A673 (cell line): Measurements from ENCODE around the gene MRPL51. TPM values are rescaled to one million over a fixed set of nuclear protein-coding genes. Genes with fewer than 3 reads are reported as not detected.

Source experiments
- BruUV-seq: library from RNA; stranded (reverse); fragments of 400-500 nt; replicated peaks from 2 replicates; lab custom pipeline; 2021; lab: Mats Ljungman, UMichigan
- CTCF ChIA-PET: fragments of 300-600 bp; sonication (Branson Sonifier 250); formaldehyde crosslinking; loops from one replicate; lab custom pipeline; 2022; ENCODE audit warnings: antibody characterized with exemption; lab: Charles Lee
- POLR2A ChIA-PET: fragments of 300-600 bp; sonication (Branson Sonifier 250); formaldehyde crosslinking; loops from one replicate; lab custom pipeline; 2022; ENCODE audit warnings: antibody characterized with exemption; ENCODE audit not compliant: low non-redundant PET; lab: Charles Lee
- DNase-seq: peaks from one replicate; pipeline ENCODE4 v3.0.0-alpha.2; 2015; ENCODE audit warnings: low spot score
- H3K27ac ChIP-seq: fragments of 200-600 bp; sonication (generic); 2 replicates; pipeline ENCODE4 v1.5.1; 2016; ENCODE audit warnings: mixed run types, low read depth, mild to moderate bottlenecking, mixed read lengths, antibody characterized with exemption, low read length; ENCODE audit not compliant: poor library complexity, severe bottlenecking
- H3K27me3 ChIP-seq: fragments of 200-600 bp; sonication (generic); replicated peaks from 2 replicates; pipeline ENCODE4 v1.6.1; 2017; ENCODE audit warnings: mixed run types, low read depth, mild to moderate bottlenecking, mixed read lengths, antibody characterized with exemption, low read length; ENCODE audit not compliant: insufficient read depth, poor library complexity
- H3K36me3 ChIP-seq: fragments of 200-600 bp; sonication (generic); 2 replicates; pipeline ENCODE4 v1.6.1; 2016; ENCODE audit warnings: mixed run types, mild to moderate bottlenecking, mixed read lengths, antibody characterized with exemption, low read length; ENCODE audit not compliant: insufficient read depth, poor library complexity, severe bottlenecking
- H3K4me1 ChIP-seq: fragments of 200-600 bp; sonication (generic); 2 replicates; pipeline ENCODE4 v1.6.1; 2017; ENCODE audit warnings: mixed run types, mild to moderate bottlenecking, mixed read lengths, antibody characterized with exemption, low read length; ENCODE audit not compliant: insufficient read depth, poor library complexity, severe bottlenecking
- H3K4me3 ChIP-seq: fragments of 200-600 bp; sonication (generic); 2 replicates; pipeline ENCODE4 v1.5.1; 2016; ENCODE audit warnings: low read depth, mixed run types, mild to moderate bottlenecking, mixed read lengths, low read length; ENCODE audit not compliant: poor library complexity, severe bottlenecking
- H3K9me3 ChIP-seq: fragments of 200-600 bp; sonication (generic); 2 replicates; pipeline ENCODE4 v1.6.1; 2016; ENCODE audit warnings: mixed run types, low read depth, mild to moderate bottlenecking, mixed read lengths, antibody characterized with exemption, low read length; ENCODE audit not compliant: poor library complexity, severe bottlenecking
- CTCF ChIP-seq: fragments of 300-800, 200-600 bp; sonication (generic); conservative IDR thresholded peaks from 2 replicates; pipeline ENCODE4 v1.5.1; 2017; ENCODE audit warnings: low read depth, mild to moderate bottlenecking, antibody characterized with exemption, low read length, moderate library complexity, mixed read lengths
- EZH2 ChIP-seq: fragments of 200-600 bp; sonication (generic); IDR thresholded peaks from 2 replicates; pipeline ENCODE4 v1.6.1; 2017; ENCODE audit warnings: borderline replicate concordance, low read depth, mild to moderate bottlenecking, mixed read lengths, antibody characterized with exemption, low read length; ENCODE audit not compliant: poor library complexity, severe bottlenecking
- intact Hi-C: fragments of 100-400 bp; cut with micrococcal nuclease; formaldehyde crosslinking; loops from one replicate; pipeline ENCODE4 v1.10.0; 2022; ENCODE audit not compliant: unreplicated experiment
- total RNA-seq: library from RNA; stranded (reverse); gene quantifications from 2 replicates; pipeline ENCODE4 v1.2.3, GENCODE V29; 2021

Gene MRPL51
- total RNA-seq, 1 experiment from 2014 or later, result 401 TPM

- no peak overlapping the region for H3K27ac ChIP-seq
- CTCF ChIA-PET, result interaction anchor here (0.6 to 1.8 kb wide), 10 partner anchors 14 to 270 kb away, joined by 3 to 15 read pairs (median 4); partner anchors contain the start of genes MRPL51 and TAPBPL
- BruUV-seq, result no TSS peak
Measured at GRCh38 chr12:6465467-6466183, 27.4 kb downstream of the MRPL51 start.

GRCh38 chr12:6464531-6464930, 28.5 kb downstream of the MRPL51 start:
- H3K27ac ChIP-seq, result no peak overlapping the region
- peaks cover 6% of the 10 kb centered on the region for H3K4me1 ChIP-seq
- intact Hi-C loops, result loop anchor here (5.0 kb wide), 1 partner anchor 142 kb away; no protein-coding TSS in a partner anchor
- POLR2A ChIA-PET, result no interaction called here
- no TSS peak for BruUV-seq
- no peak for TF ChIP-seq CTCF
- TF ChIP-seq EZH2, result no peak
- no peak for DNase-seq
- no peaks in the 10 kb centered on the region for H3K27me3 ChIP-seq
- no peaks in the 10 kb centered on the region for H3K9me3 ChIP-seq
- H3K4me3 ChIP-seq, result no peak overlapping the region
- peaks cover 41% of the 10 kb centered on the region for H3K36me3 ChIP-seq
- CTCF ChIA-PET, result interaction anchor here (1.0 to 1.8 kb wide), 4 partner anchors 13 to 138 kb away, joined by 3 to 15 read pairs (median 6); partner anchors contain the start of gene TAPBPL

More at GRCh38 chr12:6465467-6466183, 27.4 kb downstream of the MRPL51 start:
- H3K36me3 ChIP-seq, result peaks cover 41% of the 10 kb centered on the region
- H3K9me3 ChIP-seq, result no peaks in the 10 kb centered on the region
- intact Hi-C loops, result loop anchor here (1.0 kb wide), 1 partner anchor 42 kb away; no protein-coding TSS in a partner anchor
- peaks cover 9% of the 10 kb centered on the region for H3K4me1 ChIP-seq
- H3K27me3 ChIP-seq, result no peaks in the 10 kb centered on the region
- H3K4me3 ChIP-seq, result no peak overlapping the region
- peak; percentile 82 for TF ChIP-seq CTCF
- TF ChIP-seq EZH2, result no peak
- DNase-seq, result peak; percentile 79
- POLR2A ChIA-PET, result interaction anchor here (0.5 kb wide), 1 partner anchor 316 kb away, joined by 9 read pairs; no protein-coding TSS in a partner anchor

GRCh38 chr12:6463858-6464257, 29.2 kb downstream of the MRPL51 start:
- BruUV-seq, result no TSS peak
- intact Hi-C loops, result loop anchor here (5.0 kb wide), 1 partner anchor 142 kb away; no protein-coding TSS in a partner anchor
- Histone ChIP-seq H3K27ac (no peak overlapping the region), H3K9me3 (no peaks in the 10 kb centered on the region), H3K36me3 (peaks cover 41% of the 10 kb centered on the region), H3K4me3 (no peak overlapping the region), H3K27me3 (no peaks in the 10 kb centered on the region), H3K4me1 (no peaks in the 10 kb centered on the region)
- no peak for DNase-seq
- TF ChIP-seq EZH2 (no peak), CTCF (no peak)
- CTCF ChIA-PET, result interaction anchor here (1.2 kb wide), 1 partner anchor 141 kb away, joined by 3 read pairs; no protein-coding TSS in a partner anchor
- POLR2A ChIA-PET, result interaction anchor here (0.6 kb wide), 1 partner anchor 25 kb away, joined by 9 read pairs; no protein-coding TSS in a partner anchor
